ENCODE measurements around the gene CD27.

CD27 gene

DNA sequence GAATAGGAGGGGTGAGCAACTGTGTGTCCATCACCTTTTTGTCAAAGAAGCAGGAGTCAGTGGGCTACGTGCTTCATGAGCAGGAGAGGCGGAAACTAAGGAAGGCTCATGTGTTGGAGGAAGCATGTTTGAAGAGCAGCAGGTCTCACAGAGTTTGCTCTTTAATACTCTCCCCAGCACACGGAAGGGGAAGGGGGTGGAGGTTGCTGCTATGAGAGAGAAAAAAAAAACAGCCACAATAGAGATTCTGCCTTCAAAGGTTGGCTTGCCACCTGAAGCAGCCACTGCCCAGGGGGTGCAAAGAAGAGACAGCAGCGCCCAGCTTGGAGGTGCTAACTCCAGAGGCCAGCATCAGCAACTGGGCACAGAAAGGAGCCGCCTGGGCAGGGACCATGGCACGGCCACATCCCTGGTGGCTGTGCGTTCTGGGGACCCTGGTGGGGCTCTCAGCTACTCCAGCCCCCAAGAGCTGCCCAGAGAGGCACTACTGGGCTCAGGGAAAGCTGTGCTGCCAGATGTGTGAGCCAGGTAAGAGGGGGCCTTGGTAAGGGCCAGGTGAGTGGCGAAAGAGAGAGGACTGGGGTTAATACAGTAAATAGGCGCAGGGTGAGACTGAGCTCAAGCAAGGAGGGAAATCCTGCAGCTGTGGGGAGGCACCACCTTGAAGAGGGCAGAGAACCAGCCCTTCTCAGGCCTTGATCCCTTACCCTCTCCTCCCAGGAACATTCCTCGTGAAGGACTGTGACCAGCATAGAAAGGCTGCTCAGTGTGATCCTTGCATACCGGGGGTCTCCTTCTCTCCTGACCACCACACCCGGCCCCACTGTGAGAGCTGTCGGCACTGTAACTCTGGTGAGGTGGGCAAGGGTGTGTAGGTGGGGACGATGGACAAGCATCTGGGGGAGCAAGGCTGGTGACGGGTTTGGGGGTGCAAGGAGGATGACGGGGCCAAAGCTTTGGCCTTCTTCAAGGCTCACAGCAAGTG lies at the start of gene CD27:
CD27 (plus strand) TSS at position 252 of the 985 bp plus-strand sequence; CDS start at position 393, 141 bp downstream.
- Histone ChIP-seq H3K9me3 (ENCODE audit: low read length) (no peaks in the 10 kb centered on the region), H3K27ac (ENCODE audit: low read depth, low read length) (no peak within 1 kb of the TSS), H3K4me3 (ENCODE audit: low read depth in 1 of 2, low read length in 2 of 2) (no peak within 1 kb of the TSS), H3K9ac (ENCODE audit: low read length) (no peak within 1 kb of the TSS), H3K27me3 (ENCODE audit: control insufficient read depth in 1 of 2, insufficient read depth in 2 of 2, low read length in 2 of 2) (no peaks in the 10 kb centered on the region), H3K4me1 (ENCODE audit: insufficient read depth, low read length) (peaks cover 3% of the 10 kb centered on the region), H3K36me3 (ENCODE audit: insufficient read depth, low read length) (peaks cover 41% of the 10 kb centered on the region)

- Histone ChIP-seq H3K27me3 (ENCODE audit: control insufficient read depth in 1 of 2, insufficient read depth in 2 of 2, low read length in 2 of 2) (no peaks in the 10 kb centered on the region), H3K27ac (ENCODE audit: low read depth, low read length) (no peak overlapping the region), H3K9me3 (ENCODE audit: low read length) (no peaks in the 10 kb centered on the region), H3K36me3 (ENCODE audit: insufficient read depth, low read length) (peaks cover 10% of the 10 kb centered on the region), H3K9ac (ENCODE audit: low read length) (no peak overlapping the region), H3K4me1 (ENCODE audit: insufficient read depth, low read length) (peaks cover 22% of the 10 kb centered on the region), H3K4me3 (ENCODE audit: low read depth in 1 of 2, low read length in 2 of 2) (no peak overlapping the region)
Observed at GRCh38 chr12:6396031-6396430, 48.7 kb upstream of the CD27 start.

DNA sequence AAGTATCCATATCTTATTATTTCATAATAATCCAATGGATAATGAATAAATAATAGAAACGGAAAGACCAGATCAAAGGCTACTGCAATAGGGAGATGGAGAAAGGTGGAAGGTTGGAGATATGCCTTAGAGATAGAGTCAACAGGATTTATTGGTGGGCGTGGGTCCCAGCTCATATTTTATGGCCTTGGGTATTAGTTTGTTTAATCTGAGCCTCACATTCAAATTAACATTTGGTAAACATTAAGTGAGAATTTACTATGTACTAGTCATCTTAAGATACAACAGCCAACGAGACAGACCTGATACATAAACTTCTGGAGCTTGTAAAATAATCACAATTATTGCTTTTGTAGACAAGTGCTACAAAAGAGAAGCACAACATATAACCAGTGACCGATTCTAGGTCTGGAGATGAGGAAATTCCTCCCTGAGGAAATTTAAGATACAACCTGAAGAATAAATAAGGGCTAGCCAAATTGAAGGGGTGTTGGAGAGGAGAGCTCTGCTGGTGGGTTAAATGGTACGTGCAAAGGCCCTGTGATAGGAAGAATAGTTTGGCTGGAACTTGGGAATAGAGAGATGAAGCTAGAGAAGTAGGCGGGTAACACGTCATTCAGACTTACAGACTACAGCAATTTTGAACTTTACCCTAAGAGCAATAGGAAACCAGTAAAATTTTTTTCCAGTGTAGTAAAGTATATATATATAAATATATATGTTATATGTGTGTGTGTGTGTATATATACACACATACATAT lies 44.7 kb upstream of the CD27 start:
- Histone ChIP-seq H3K36me3 (ENCODE audit: insufficient read depth, low read length) (no peaks in the 10 kb centered on the region), H3K27me3 (ENCODE audit: control insufficient read depth in 1 of 2, insufficient read depth in 2 of 2, low read length in 2 of 2) (no peaks in the 10 kb centered on the region), H3K4me3 (ENCODE audit: low read depth in 1 of 2, low read length in 2 of 2) (no peak overlapping the region), H3K9me3 (ENCODE audit: low read length) (no peaks in the 10 kb centered on the region), H3K9ac (ENCODE audit: low read length) (no peak overlapping the region), H3K4me1 (ENCODE audit: insufficient read depth, low read length) (no peaks in the 10 kb centered on the region), H3K27ac (ENCODE audit: low read depth, low read length) (no peak overlapping the region)

- Histone ChIP-seq H3K4me1 (ENCODE audit: insufficient read depth, low read length) (no peaks in the 10 kb centered on the region), H3K9ac (ENCODE audit: low read length) (no peak overlapping the region), H3K4me3 (ENCODE audit: low read depth in 1 of 2, low read length in 2 of 2) (no peak overlapping the region), H3K27ac (ENCODE audit: low read depth, low read length) (no peak overlapping the region), H3K9me3 (ENCODE audit: low read length) (no peaks in the 10 kb centered on the region), H3K36me3 (ENCODE audit: insufficient read depth, low read length) (no peaks in the 10 kb centered on the region), H3K27me3 (ENCODE audit: control insufficient read depth in 1 of 2, insufficient read depth in 2 of 2, low read length in 2 of 2) (no peaks in the 10 kb centered on the region)
Observed at GRCh38 chr12:6404390-6404789, 40.4 kb upstream of the CD27 start.

DNA sequence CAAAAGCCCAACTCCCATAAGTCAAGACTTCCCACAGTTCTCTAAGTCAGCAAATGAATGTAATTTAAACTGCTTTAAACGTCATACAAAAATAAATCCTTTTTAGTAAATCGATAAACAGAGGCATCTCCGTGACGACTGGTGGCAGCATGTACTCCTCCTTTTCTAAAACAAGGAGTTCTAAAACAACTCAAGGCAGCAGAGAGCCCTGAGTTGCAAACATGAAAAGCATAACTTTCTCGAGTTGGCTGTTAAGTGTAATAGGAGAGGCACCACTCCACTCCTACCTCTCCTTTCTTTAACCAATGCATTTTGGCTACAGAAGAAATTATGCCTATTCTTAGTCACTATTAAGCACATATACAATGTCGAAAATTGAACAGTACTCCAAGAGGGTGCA lies 38.8 kb upstream of the CD27 start:
- Histone ChIP-seq H3K27ac (ENCODE audit: low read depth, low read length) (no peak overlapping the region), H3K27me3 (ENCODE audit: control insufficient read depth in 1 of 2, insufficient read depth in 2 of 2, low read length in 2 of 2) (no peaks in the 10 kb centered on the region), H3K36me3 (ENCODE audit: insufficient read depth, low read length) (no peaks in the 10 kb centered on the region), H3K9ac (ENCODE audit: low read length) (no peak overlapping the region), H3K4me1 (ENCODE audit: insufficient read depth, low read length) (no peaks in the 10 kb centered on the region), H3K9me3 (ENCODE audit: low read length) (no peaks in the 10 kb centered on the region), H3K4me3 (ENCODE audit: low read depth in 1 of 2, low read length in 2 of 2) (no peak overlapping the region)

GRCh38 chr12:6407236-6407954 lies 37.4 kb upstream of the CD27 start:
- Histone ChIP-seq H3K9ac (ENCODE audit: low read length) (no peak overlapping the region), H3K27me3 (ENCODE audit: control insufficient read depth in 1 of 2, insufficient read depth in 2 of 2, low read length in 2 of 2) (no peaks in the 10 kb centered on the region), H3K9me3 (ENCODE audit: low read length) (no peaks in the 10 kb centered on the region), H3K36me3 (ENCODE audit: insufficient read depth, low read length) (no peaks in the 10 kb centered on the region), H3K4me3 (ENCODE audit: low read depth in 1 of 2, low read length in 2 of 2) (no peak overlapping the region), H3K4me1 (ENCODE audit: insufficient read depth, low read length) (no peaks in the 10 kb centered on the region), H3K27ac (ENCODE audit: low read depth, low read length) (no peak overlapping the region)

DNA sequence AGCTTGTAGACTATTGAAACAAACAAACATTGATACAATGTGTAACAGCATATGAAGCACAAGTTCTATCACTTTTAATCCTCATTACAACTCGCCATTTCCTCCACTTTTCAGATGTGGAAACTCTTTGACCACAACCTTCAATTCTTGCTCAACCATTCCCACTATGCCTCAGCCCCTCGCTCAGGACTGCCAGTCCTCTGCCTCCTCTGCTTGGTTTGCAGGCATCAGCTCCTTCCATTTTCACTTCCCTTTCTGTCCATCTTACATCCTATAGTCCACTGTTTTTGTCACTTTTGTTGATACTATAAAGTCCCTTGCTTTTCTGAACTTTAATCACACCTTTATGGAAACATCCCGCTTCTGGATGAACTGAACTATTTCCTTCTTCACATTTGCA lies 28.2 kb upstream of the CD27 start:
- Histone ChIP-seq H3K27me3 (ENCODE audit: control insufficient read depth in 1 of 2, insufficient read depth in 2 of 2, low read length in 2 of 2) (no peaks in the 10 kb centered on the region), H3K36me3 (ENCODE audit: insufficient read depth, low read length) (no peaks in the 10 kb centered on the region), H3K4me3 (ENCODE audit: low read depth in 1 of 2, low read length in 2 of 2) (no peak overlapping the region), H3K27ac (ENCODE audit: low read depth, low read length) (no peak overlapping the region), H3K9me3 (ENCODE audit: low read length) (no peaks in the 10 kb centered on the region), H3K4me1 (ENCODE audit: insufficient read depth, low read length) (peaks cover 9% of the 10 kb centered on the region), H3K9ac (ENCODE audit: low read length) (no peak overlapping the region)

DNA sequence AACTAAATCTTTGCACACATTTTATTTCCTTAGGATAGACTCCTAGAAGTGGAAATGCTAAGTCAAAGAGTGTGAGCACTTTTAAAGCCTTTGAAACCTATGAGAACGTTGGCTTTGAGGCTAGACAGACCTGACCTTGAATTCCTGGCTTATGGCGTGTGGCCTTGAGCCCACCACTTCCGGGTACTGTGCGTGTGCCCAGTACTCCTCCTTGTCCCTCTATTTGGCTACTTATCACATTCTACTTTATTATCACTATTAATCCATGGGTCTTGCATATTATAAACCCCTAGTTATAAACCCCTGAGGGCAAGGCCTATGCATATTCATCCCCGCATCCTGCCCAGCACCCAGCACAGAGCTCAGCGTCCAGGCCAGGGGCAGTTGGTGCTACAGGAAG lies 26.0 kb upstream of the CD27 start:
- no peak overlapping the region for H3K27ac ChIP-seq (ENCODE audit: low read depth, low read length)

DNA sequence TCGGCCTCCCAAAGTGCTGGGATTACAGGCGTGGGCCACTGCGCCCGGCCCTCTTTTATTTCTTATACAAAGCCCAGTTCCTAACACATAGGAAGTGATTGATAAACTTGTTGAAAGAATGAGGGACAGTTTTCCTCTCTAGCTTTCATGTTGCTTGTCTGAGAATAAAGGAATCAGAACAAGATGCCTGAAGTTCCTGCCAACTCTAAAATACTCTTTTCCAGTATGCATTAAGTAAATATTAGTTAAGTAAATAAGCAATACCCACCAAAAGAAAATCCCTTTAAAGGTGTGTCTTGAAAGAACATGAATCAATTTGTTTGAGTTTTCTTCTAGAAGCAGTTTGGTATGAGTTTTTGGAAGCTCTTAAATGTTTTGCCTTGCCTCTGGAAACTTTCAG lies 24.4 kb upstream of the CD27 start:
- H3K9ac ChIP-seq (ENCODE audit: low read length): no peak overlapping the region
- H3K27me3 ChIP-seq (ENCODE audit: control insufficient read depth in 1 of 2, insufficient read depth in 2 of 2, low read length in 2 of 2): no peaks in the 10 kb centered on the region
- H3K9me3 ChIP-seq (ENCODE audit: low read length): no peaks in the 10 kb centered on the region
- no peaks in the 10 kb centered on the region for H3K36me3 ChIP-seq (ENCODE audit: insufficient read depth, low read length)
- no peak overlapping the region for H3K27ac ChIP-seq (ENCODE audit: low read depth, low read length)
- peaks cover 18% of the 10 kb centered on the region for H3K4me1 ChIP-seq (ENCODE audit: insufficient read depth, low read length)
- no peak overlapping the region for H3K4me3 ChIP-seq (ENCODE audit: low read depth in 1 of 2, low read length in 2 of 2)

More for the DNA sequence above, 26.0 kb upstream of the CD27 start:
- H3K36me3 ChIP-seq (ENCODE audit: insufficient read depth, low read length): no peaks in the 10 kb centered on the region
- no peaks in the 10 kb centered on the region for H3K27me3 ChIP-seq (ENCODE audit: control insufficient read depth in 1 of 2, insufficient read depth in 2 of 2, low read length in 2 of 2)
- no peak overlapping the region for H3K9ac ChIP-seq (ENCODE audit: low read length)
- H3K4me3 ChIP-seq (ENCODE audit: low read depth in 1 of 2, low read length in 2 of 2): no peak overlapping the region
- no peaks in the 10 kb centered on the region for H3K9me3 ChIP-seq (ENCODE audit: low read length)
- peaks cover 14% of the 10 kb centered on the region for H3K4me1 ChIP-seq (ENCODE audit: insufficient read depth, low read length)

- Histone ChIP-seq H3K4me3 (ENCODE audit: low read depth in 1 of 2, low read length in 2 of 2) (no peak overlapping the region), H3K27ac (ENCODE audit: low read depth, low read length) (peak overlapping the region; percentile 71), H3K9me3 (ENCODE audit: low read length) (no peaks in the 10 kb centered on the region), H3K27me3 (ENCODE audit: control insufficient read depth in 1 of 2, insufficient read depth in 2 of 2, low read length in 2 of 2) (no peaks in the 10 kb centered on the region), H3K4me1 (ENCODE audit: insufficient read depth, low read length) (peaks cover 18% of the 10 kb centered on the region), H3K36me3 (ENCODE audit: insufficient read depth, low read length) (no peaks in the 10 kb centered on the region), H3K9ac (ENCODE audit: low read length) (no peak overlapping the region)
Observed at GRCh38 chr12:6423267-6424007, 21.3 kb upstream of the CD27 start.

DNA sequence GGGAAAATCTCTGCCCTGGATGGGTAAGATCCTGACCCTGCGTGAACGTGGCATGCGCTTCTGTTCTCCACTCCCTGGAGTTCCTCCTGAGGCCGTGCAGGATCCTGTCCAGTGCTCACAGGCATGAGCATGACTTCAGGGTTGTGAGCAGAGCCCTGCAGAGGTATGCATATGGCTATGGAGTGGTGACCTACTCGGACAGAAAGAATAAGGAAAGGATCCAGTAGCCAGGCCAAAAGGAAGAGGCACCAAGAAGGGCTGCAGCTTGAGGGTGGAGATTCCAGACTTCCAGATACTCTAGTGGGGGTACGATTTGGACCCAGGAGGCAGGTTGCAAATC lies 20.8 kb upstream of the CD27 start:
- H3K4me3 ChIP-seq (ENCODE audit: low read depth in 1 of 2, low read length in 2 of 2): no peak overlapping the region
- no peaks in the 10 kb centered on the region for H3K27me3 ChIP-seq (ENCODE audit: control insufficient read depth in 1 of 2, insufficient read depth in 2 of 2, low read length in 2 of 2)
- H3K27ac ChIP-seq (ENCODE audit: low read depth, low read length): peak overlapping the region; percentile 71
- no peak overlapping the region for H3K9ac ChIP-seq (ENCODE audit: low read length)
- H3K36me3 ChIP-seq (ENCODE audit: insufficient read depth, low read length): no peaks in the 10 kb centered on the region
- no peaks in the 10 kb centered on the region for H3K9me3 ChIP-seq (ENCODE audit: low read length)
- peaks cover 18% of the 10 kb centered on the region for H3K4me1 ChIP-seq (ENCODE audit: insufficient read depth, low read length)
